Stimulated activated CD8-positive, alpha-beta memory T cell treated with anti-CD3 and anti-CD28 coated beads, Interleukin-7, amount 100 ng/mL, for 24 hours (primary cell): ENCODE measurements around the gene TAMALIN.
"Not testable (repeated sequence)": the region's sequence is repeated elsewhere in the genome, so short reads cannot be mapped to it uniquely, and the experiment has no call there.

Experiments used
- DNase-seq: peaks from one replicate; pipeline ENCODE4 v3.0.0-alpha.2; 2020; ENCODE audit warnings: low read depth

The TAMALIN gene

DNA sequence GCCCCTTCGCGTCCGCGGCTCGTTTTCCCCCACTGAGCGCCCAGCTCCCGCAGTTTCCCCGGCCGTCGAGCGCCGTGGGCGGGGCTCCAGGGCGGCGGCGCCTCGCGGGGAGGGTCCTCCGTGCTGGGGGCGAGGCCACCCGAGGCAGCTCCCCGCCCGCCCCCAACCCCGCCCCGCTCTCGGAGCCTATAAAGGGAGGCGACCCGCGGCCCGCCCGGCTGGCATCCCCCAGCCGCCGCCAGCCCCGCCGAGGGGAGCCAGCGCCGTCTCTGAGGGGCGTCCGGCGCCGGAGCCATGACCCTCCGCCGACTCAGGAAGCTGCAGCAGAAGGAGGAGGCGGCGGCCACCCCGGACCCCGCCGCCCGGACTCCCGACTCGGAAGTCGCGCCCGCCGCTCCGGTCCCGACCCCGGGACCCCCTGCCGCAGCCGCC, at the start of gene TAMALIN:
TAMALIN (plus strand) TSS at position 221 of the 432 bp plus-strand sequence; CDS start at position 295, 74 bp downstream.
- DNase-seq, result no peak

- DNase-seq, result no peak
Observed at GRCh38 chr12:51958542-51958941, 48.2 kb upstream of the TAMALIN start.

- no peak for DNase-seq
Observed at GRCh38 chr12:51959211-51959610, 47.5 kb upstream of the TAMALIN start.

DNA sequence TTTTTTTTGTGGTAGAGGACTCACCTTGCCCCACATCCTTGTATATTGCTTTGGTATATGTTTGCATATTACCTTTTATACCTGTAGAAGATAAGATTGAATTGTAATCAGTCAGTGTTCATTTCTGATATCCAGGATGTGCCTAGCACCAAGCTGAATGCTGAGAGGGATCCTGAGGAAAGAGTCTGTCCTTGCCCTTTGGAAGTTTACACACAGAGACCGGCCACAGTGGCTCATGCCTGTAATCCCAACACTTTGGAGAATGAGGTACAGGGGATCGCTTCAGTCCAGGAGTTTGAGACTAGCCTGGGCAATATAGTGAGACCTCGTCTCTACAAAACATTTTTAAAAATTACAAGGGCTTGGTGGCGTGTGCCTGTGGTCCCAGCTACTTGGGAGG, 46.8 kb upstream of the TAMALIN start:
- no peak for DNase-seq

DNA sequence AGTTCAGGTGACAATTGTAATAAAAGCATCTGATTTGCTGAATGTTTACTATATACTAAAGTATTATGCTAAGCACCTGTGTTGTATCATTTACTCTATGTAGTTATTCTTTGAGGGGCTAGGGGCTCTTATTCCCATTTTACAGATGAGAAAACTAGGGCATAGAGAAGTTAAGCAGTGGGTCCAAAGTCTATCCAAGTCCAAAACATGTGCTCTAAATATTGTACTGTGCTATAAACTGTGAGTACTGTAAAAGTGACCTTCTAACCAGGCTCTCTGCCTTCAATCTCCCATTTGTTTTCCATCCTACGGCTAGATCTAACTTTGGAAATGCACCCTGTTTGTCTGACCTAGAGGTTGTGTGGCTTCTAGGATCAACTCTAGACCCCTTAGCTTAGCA, 46.3 kb upstream of the TAMALIN start:
- no peak for DNase-seq

DNA sequence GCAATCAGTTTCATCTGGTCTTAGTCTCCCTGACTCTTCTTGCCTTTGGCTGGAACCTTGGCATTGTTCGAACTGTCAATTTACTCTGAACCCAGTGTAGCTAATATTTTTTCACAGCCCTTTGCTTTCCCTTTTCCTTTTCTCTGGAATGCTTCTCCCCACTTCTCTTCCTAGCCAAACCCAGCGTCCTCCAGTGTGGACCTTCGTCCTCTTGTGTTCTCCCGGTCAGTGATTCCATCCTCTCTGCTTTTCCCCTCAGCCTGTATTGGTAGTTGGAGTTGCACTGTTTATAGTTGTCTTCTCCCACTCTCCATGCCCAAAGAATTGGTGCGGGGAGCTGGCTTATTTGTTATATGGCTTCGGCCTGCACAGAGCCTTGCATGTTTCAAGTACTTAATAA, 45.9 kb upstream of the TAMALIN start:
- DNase-seq, result no peak

GRCh38 chr12:51961834-51962233, 44.9 kb upstream of the TAMALIN start:
- no peak for DNase-seq

DNA sequence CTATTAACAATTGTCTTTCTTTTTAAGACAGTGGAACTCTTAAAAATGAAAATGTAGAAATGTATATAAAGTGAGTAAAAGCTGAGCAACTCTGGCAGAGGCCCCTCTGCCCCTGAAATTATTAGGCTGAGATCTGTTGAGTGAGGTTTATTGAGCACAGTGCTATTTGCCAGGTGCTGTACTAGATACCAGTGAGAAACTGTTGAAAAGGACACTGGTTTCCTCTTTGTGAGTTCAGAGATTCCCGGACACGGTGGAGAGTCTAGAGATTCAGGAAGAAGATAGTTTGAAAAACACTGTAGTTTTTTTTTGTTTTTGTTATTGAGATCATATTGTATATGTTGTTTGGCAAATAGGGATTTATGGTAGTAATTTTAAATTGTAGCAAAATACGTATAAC, 44.0 kb upstream of the TAMALIN start:
- no peak for DNase-seq

- no peak for DNase-seq
Observed at GRCh38 chr12:51963477-51963876, 43.3 kb upstream of the TAMALIN start.

- no peak for DNase-seq
Observed at GRCh38 chr12:51969643-51970042, 37.1 kb upstream of the TAMALIN start.

- no peak for DNase-seq
Observed at GRCh38 chr12:51970904-51971646, 35.7 kb upstream of the TAMALIN start.

DNA sequence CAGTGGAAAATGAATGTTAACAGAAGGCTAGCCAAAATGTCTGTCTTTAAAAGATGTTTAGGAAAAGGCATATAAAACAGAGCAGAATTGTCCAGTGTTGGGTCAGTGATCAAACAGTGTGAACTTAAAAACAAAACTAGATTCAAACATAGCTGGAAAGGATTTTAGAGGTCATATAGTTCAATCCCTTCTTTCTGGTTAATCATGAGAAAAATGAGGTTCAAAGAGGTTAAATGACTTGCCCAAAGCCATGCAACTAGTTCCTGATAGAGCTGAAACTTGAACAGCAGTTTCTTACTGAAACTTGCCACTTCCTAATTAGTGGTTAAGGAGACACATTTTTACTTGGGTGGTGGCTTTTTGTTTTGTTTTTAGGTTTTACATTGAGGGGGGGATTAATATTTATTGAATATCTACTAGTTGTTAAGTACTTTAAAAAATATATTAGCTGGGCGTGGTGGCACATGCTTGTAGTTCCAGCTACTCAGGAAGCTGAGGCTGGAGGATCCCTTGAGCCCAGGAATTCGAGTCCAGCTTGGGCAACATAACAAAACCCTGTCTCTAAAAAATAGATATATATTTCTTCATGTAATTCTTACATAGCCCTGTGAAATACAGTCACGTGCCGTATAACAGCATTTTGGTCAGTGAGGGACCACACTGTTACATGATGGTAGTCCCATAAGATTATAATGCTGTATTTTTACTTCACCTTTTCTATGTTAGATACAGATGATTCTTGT, 34.9 kb upstream of the TAMALIN start:
- DNase-seq, result no peak

- DNase-seq, result no peak
Observed at GRCh38 chr12:51972422-51972812, 34.3 kb upstream of the TAMALIN start.

- peak; percentile 37 for DNase-seq
Observed at GRCh38 chr12:51972849-51973273, 33.9 kb upstream of the TAMALIN start.

GRCh38 chr12:51973560-51973959, 33.2 kb upstream of the TAMALIN start:
- DNase-seq, result no peak

- no peak for DNase-seq
Observed at GRCh38 chr12:51974646-51975045, 32.1 kb upstream of the TAMALIN start.

GRCh38 chr12:51975196-51975595, 31.6 kb upstream of the TAMALIN start:
- DNase-seq, result no peak

DNA sequence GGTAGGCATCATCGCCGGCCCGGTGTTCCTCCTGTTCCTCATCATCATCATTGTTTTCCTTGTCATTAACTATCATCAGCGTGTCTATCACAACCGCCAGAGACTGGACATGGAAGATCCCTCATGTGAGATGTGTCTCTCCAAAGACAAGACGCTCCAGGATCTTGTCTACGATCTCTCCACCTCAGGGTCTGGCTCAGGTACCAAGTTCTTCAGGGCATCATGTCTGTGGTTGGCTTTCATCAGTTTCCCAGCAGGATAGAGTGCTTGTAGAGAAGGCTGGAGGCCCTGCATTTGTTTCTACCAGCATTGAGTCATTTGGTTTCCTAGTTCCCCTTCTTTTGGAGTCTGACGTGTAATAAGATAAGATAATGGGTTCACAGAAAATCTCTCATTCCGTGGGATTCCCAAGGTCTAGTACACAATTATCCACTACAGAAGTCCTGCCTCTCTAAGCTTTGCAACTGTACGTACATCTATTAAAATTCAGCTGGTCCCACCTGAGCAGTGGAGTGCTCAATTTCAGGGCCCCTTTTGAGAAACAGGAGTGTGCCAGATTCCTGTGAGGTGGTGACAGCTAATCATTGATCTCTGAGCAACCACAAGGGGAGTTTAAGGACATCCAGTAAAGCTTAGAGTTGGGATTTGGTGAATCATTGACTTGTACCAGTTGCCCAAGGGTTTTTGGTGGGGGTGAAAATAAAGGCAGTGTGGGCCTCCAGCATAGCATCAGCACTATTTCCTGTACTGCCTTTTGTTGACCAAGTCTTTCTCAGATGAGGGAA, 30.2 kb upstream of the TAMALIN start:
- DNase-seq, result no peak

- DNase-seq, result no peak
Observed at GRCh38 chr12:51977320-51977753, 29.4 kb upstream of the TAMALIN start.

GRCh38 chr12:51979306-51979705, 27.4 kb upstream of the TAMALIN start:
- not testable (repeated sequence) for DNase-seq

GRCh38 chr12:51980051-51980808, 26.5 kb upstream of the TAMALIN start:
- DNase-seq, result peak; percentile 26

- no peak for DNase-seq
Observed at GRCh38 chr12:51980809-51981127, 26.0 kb upstream of the TAMALIN start.
